K562 (cell line): ENCODE data around the gene GADD45GIP1. TPM values are rescaled to one million over a fixed set of nuclear protein-coding genes. Genes with fewer than 3 reads are reported as not detected.
A peak's percentile ranks its signal among the peaks of the same experiment; 100 is the strongest.

Source experiments
- ATAC-seq: fragments of 200-7000 bp; cut with Tn5 transposase; 3 replicates; pipeline ENCODE4 v1.9.1; 2020; ENCODE audit warnings: moderate library complexity
- BruUV-seq: library from RNA; stranded (reverse); fragments of 400-500 nt; replicated peaks from 2 replicates; lab custom pipeline; 2021; lab: Mats Ljungman, UMichigan
- CTCF ChIA-PET: fragments of 300-600 bp; formaldehyde crosslinking; extraction: SDS; loops from one replicate; lab custom pipeline; 2021; ENCODE audit warnings: low intra/inter-chr PET ratio; lab: Yijun Ruan, JAX
- POLR2A ChIA-PET: fragments of 300-600, 350-650 bp; sonication (Branson Sonifier 250); formaldehyde crosslinking; extraction: SDS; loops from one replicate; lab custom pipeline; 2021; ENCODE audit warnings: antibody characterized with exemption, inconsistent platforms; lab: Yijun Ruan, JAX
- DNase-seq, 4 experiments: peaks; one replicate each; pipeline versions ENCODE4 v3.0.0 to v3.0.0-alpha.2; 2011 to 2018; ENCODE audit warnings: low spot score in 3 of 4, mixed read lengths in 3 of 4; ENCODE audit errors: extremely low read depth in 1 of 4
- FAIRE-seq: peaks from 2 replicates; lab custom pipeline; 2011; peaks lifted over from hg19 to GRCh38; lab: Jason Lieb, UNC
- H2AFZ ChIP-seq: 2 replicates; pipeline ENCODE4 v1.6.0; 2011; ENCODE audit warnings: low read depth, low read length, control low read depth, inconsistent platforms
- H3K27ac ChIP-seq: fragments of 200-600 bp; 3 replicates; pipeline ENCODE4 v1.8.0; 2011; ENCODE audit warnings: low read depth, mild to moderate bottlenecking, control low read depth, inconsistent platforms, low read length, moderate library complexity, mixed read lengths; ENCODE audit errors: extremely low read depth
- H3K27me3 ChIP-seq, 2 experiments: fragments of 300-600 bp in 1 of 2; 2 replicates in 1 of 2; 3 replicates in 1 of 2; pipeline versions ENCODE4 v1.6.0 to v1.8.0; 2011; ENCODE audit warnings: inconsistent platforms in 2 of 2, low read length in 2 of 2, mild to moderate bottlenecking in 1 of 2, mixed read lengths in 1 of 2, moderate library complexity in 1 of 2; ENCODE audit not compliant: control insufficient read depth in 2 of 2, insufficient read depth in 2 of 2
- H3K36me3 ChIP-seq: fragments of 300-600 bp; 3 replicates; pipeline ENCODE4 v1.8.0; 2011; ENCODE audit warnings: mild to moderate bottlenecking, low read length, inconsistent platforms; ENCODE audit not compliant: control insufficient read depth, insufficient read depth
- H3K4me1 ChIP-seq, 2 experiments: fragments of 200-600 bp in 1 of 2; replicated peaks in 1 of 2; 2 replicates in 1 of 2; 3 replicates in 1 of 2; pipeline versions ENCODE4 v1.5.1 to v1.8.0; 2011; ENCODE audit warnings: inconsistent platforms in 2 of 2, low read length in 2 of 2, mild to moderate bottlenecking in 1 of 2, mixed read lengths in 1 of 2, moderate library complexity in 1 of 2; ENCODE audit not compliant: control insufficient read depth in 2 of 2, insufficient read depth in 2 of 2
- H3K4me2 ChIP-seq: 2 replicates; pipeline ENCODE4 v1.6.1; 2011; ENCODE audit warnings: low read length, control low read depth, inconsistent platforms, mixed read lengths; ENCODE audit not compliant: insufficient read depth
- H3K4me3 ChIP-seq: fragments of 200-600 bp; sonication (generic), shearing (Covaris generic); 2 replicates; pipeline ENCODE4 v1.5.1; 2016; ENCODE audit warnings: control low read depth, inconsistent platforms
- H3K79me2 ChIP-seq: fragments of 200-600 bp; 3 replicates; pipeline ENCODE4 v1.8.0; 2011; ENCODE audit warnings: low read length, inconsistent platforms; ENCODE audit not compliant: control insufficient read depth, insufficient read depth
- H3K9ac ChIP-seq, 2 experiments: 2 replicates each; pipeline versions ENCODE4 v1.6.0 to v1.6.1; 2011; ENCODE audit warnings: low read depth in 2 of 2, low read length in 2 of 2, control low read depth in 1 of 2, inconsistent platforms in 1 of 2, mild to moderate bottlenecking in 1 of 2, mixed read lengths in 1 of 2; ENCODE audit not compliant: insufficient read depth in 1 of 2
- H3K9me1 ChIP-seq: one replicate; pipeline ENCODE4 v1.6.0; 2011; ENCODE audit warnings: inconsistent platforms, mild to moderate bottlenecking, low read length, moderate library complexity; ENCODE audit not compliant: control insufficient read depth, insufficient read depth
- H3K9me3 ChIP-seq: replicated peaks from 2 replicates; pipeline ENCODE4 v1.5.1; 2011; ENCODE audit warnings: low read depth, low read length, inconsistent platforms; ENCODE audit not compliant: control insufficient read depth, insufficient read depth
- H4K20me1 ChIP-seq: replicated peaks from 2 replicates; pipeline ENCODE4 v1.6.1; 2011; ENCODE audit warnings: low read length, inconsistent platforms, mixed read lengths; ENCODE audit not compliant: control insufficient read depth, insufficient read depth
- ARID4B ChIP-seq: sonication (generic); formaldehyde crosslinking; IDR thresholded peaks from 2 replicates; pipeline ENCODE4 v1.8.0; 2022; ENCODE audit warnings: mild to moderate bottlenecking, missing genetic modification reagents
- ELF1 ChIP-seq: fragments of 200-800 bp; sonication (Bioruptor generic); IDR thresholded peaks from 2 replicates; pipeline ENCODE4 v1.6.1; 2016; ENCODE audit warnings: missing genetic modification characterization, missing compliant biosample characterization
- KLF6 ChIP-seq: fragments of 250-450 bp; sonication (Bioruptor Pico); IDR thresholded peaks from 2 replicates; pipeline ENCODE4 v1.4.0; 2020; ENCODE audit warnings: mild to moderate bottlenecking, moderate library complexity, borderline replicate concordance
- PHTF2 ChIP-seq: fragments of 250-450 bp; sonication (Bioruptor Pico); IDR thresholded peaks from 2 replicates; pipeline ENCODE4 v1.5.0; 2021; ENCODE audit warnings: mild to moderate bottlenecking
- ZNF384 ChIP-seq: IDR thresholded peaks from 2 replicates; pipeline ENCODE4 v1.6.1; 2012; ENCODE audit warnings: low read depth, low read length, improper control_type of control experiment
- WGBS: fragments of 100-300 bp; shearing (Covaris generic); methylation state at CpG from one replicate; pipeline ENCODE4 v1.1.6; 2016; ENCODE audit warnings: low coverage, mixed read lengths; ENCODE audit not compliant: insufficient coverage; ENCODE audit errors: missing lambda C conversion rate; 5-methylcytosine and 5-hydroxymethylcytosine counted together
- in situ Hi-C: fragments of 300-500 bp; cut with MboI; formaldehyde crosslinking; loops from 4 replicates; pipeline ENCODE4 v1.15.0; 2018; ENCODE audit warnings: inconsistent platforms, mixed read lengths
- intact Hi-C: fragments of 100-400 bp; cut with micrococcal nuclease; formaldehyde crosslinking; loops from 2 replicates; pipeline ENCODE4 v1.14.2; 2022
- polyA plus RNA-seq, 8 experiments: library from polyadenylated mRNA; depleted of rRNA in 4 of 8; stranded (reverse) in 5 of 8; unstranded in 3 of 8; fragments of >200 nt; fragmentation: Nextera tagmentation in 2 of 8; fragmentation: Illumina TruSeq in 1 of 8; extraction: Ambion mirVana in 2 of 8; extraction: Trizol in 1 of 8; gene quantifications; 2 replicates each; pipeline versions ENCODE4 v1.2.1 to v1.2.3, GENCODE V29; 2011 to 2014; ENCODE audit warnings: inconsistent platforms in 1 of 8, missing spikeins in 1 of 8
- total RNA-seq, 7 experiments: library from RNA; depleted of rRNA in 6 of 7; stranded (reverse); fragments of >200 nt in 6 of 7; fragmentation: Illumina TruSeq in 2 of 7; extraction: Trizol in 2 of 7; gene quantifications; 2 replicates each; pipeline versions ENCODE4 v1.2.1 to v1.2.3, GENCODE V29; 2011 to 2021; ENCODE audit warnings: low replicate concordance in 1 of 7
- TF ChIP-seq, protein P1 (sequence below): fragments of 200-800 bp; sonication (Bioruptor generic); IDR thresholded peaks from 2 replicates; pipeline ENCODE4 v1.6.1; 2016; ENCODE audit warnings: missing genetic modification characterization, missing compliant biosample characterization
- TF ChIP-seq, protein P2 (sequence below): fragments of 450-650 bp; IDR thresholded peaks from 2 replicates; pipeline ENCODE4 v1.6.1; 2016; ENCODE audit warnings: missing biosample characterization, missing genetic modification characterization

The GADD45GIP1 gene
- total and polyA plus RNA-seq, 9 of the 15 experiments (the other 6 are each of a cell fraction or from before 2014, with no cell fraction given) = 5.1 to 161 (median 29.2) TPM

DNA sequence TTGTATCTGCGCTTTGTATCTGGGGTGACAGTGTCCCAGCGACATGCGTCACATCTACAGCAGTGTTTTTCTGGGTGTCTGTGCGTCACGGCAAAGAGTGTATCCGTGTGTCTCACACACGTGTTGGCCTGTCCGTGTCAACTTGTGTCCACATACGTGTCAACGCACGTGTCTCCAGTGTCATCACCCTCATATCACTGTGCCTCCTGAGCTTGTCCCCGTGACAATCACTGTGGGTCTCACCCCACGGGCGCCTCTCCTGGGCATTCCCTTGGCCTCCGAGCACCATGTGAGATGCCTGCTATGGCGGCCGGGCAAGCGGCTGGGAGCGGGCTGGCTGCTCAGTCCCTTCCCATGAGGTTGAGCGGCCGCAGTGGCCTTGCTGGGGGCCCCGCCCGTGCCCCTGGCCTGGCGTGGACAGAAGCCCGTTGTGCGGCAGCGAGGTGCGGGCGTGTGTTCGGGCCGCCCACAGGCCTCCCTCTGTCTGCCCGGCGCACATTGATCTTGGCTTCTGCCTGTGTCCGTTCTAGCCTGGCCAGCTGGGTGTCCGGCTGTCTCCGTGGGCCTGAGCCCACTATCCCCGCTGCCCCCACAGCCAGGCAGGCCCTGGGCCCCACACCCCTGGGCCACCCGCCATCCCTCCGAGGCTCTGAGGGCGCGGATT is 44.6 kb upstream of the GADD45GIP1 start (continued):
- TF ChIP-seq, protein P1, sequence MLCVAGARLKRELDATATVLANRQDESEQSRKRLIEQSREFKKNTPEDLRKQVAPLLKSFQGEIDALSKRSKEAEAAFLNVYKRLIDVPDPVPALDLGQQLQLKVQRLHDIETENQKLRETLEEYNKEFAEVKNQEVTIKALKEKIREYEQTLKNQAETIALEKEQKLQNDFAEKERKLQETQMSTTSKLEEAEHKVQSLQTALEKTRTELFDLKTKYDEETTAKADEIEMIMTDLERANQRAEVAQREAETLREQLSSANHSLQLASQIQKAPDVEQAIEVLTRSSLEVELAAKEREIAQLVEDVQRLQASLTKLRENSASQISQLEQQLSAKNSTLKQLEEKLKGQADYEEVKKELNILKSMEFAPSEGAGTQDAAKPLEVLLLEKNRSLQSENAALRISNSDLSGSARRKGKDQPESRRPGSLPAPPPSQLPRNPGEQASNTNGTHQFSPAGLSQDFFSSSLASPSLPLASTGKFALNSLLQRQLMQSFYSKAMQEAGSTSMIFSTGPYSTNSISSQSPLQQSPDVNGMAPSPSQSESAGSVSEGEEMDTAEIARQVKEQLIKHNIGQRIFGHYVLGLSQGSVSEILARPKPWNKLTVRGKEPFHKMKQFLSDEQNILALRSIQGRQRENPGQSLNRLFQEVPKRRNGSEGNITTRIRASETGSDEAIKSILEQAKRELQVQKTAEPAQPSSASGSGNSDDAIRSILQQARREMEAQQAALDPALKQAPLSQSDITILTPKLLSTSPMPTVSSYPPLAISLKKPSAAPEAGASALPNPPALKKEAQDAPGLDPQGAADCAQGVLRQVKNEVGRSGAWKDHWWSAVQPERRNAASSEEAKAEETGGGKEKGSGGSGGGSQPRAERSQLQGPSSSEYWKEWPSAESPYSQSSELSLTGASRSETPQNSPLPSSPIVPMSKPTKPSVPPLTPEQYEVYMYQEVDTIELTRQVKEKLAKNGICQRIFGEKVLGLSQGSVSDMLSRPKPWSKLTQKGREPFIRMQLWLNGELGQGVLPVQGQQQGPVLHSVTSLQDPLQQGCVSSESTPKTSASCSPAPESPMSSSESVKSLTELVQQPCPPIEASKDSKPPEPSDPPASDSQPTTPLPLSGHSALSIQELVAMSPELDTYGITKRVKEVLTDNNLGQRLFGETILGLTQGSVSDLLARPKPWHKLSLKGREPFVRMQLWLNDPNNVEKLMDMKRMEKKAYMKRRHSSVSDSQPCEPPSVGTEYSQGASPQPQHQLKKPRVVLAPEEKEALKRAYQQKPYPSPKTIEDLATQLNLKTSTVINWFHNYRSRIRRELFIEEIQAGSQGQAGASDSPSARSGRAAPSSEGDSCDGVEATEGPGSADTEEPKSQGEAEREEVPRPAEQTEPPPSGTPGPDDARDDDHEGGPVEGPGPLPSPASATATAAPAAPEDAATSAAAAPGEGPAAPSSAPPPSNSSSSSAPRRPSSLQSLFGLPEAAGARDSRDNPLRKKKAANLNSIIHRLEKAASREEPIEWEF = no peak
- TF ChIP-seq, protein P2, sequence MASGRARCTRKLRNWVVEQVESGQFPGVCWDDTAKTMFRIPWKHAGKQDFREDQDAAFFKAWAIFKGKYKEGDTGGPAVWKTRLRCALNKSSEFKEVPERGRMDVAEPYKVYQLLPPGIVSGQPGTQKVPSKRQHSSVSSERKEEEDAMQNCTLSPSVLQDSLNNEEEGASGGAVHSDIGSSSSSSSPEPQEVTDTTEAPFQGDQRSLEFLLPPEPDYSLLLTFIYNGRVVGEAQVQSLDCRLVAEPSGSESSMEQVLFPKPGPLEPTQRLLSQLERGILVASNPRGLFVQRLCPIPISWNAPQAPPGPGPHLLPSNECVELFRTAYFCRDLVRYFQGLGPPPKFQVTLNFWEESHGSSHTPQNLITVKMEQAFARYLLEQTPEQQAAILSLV (tag) = no peak

- DNase-seq (no peak), FAIRE-seq (no peak), ATAC-seq (no peak)
- H3K9me1 ChIP-seq = peaks cover 8% of the 10 kb centered on the region
- no peaks in the 10 kb centered on the region for H3K9me3 ChIP-seq
- in situ Hi-C loops (no loop called here), intact Hi-C loops (no loop called here)
- no peak overlapping the region for H3K27ac ChIP-seq
- no peak overlapping the region for H3K4me3 ChIP-seq
- WGBS = 92% methylated on average over 14 of the region's 19 CpGs
- H3K4me1 ChIP-seq = peaks cover 0 to 45% of the 10 kb centered on the region in 2 experiments; a peak in 3 of 5 replicates
- ChIA-PET CTCF (no interaction called here), POLR2A (interaction anchor here (0.8 to 1.7 kb wide), 2 partner anchors 12 to 21 kb away, joined by 3 to 4 read pairs; no protein-coding TSS in a partner anchor)
- peaks cover 17% of the 10 kb centered on the region; the same call in 1 of the 3 replicates for H3K36me3 ChIP-seq
- H3K79me2 ChIP-seq = peaks cover 57% of the 10 kb centered on the region
- peaks cover 16% of the 10 kb centered on the region for H4K20me1 ChIP-seq
- no TSS peak for BruUV-seq
- no peak overlapping the region for H2AFZ ChIP-seq
- H3K4me2 ChIP-seq = no peak overlapping the region
- no peaks in the 10 kb centered on the region for H3K27me3 ChIP-seq
- TF ChIP-seq KLF6 (no peak), ELF1 (tag) (no peak), PHTF2 (CRISPR knock-in tag) (no peak), ARID4B (no peak), ZNF384 (no peak)
- peak overlapping the region in 1 of 2 experiments; percentile 56; a peak in 2 of 4 replicates for H3K9ac ChIP-seq
Measured at GRCh38 chr19:13001166-13001501, 44.1 kb upstream of the GADD45GIP1 start.
